ENCODE results near the gene METTL25. TPM values are rescaled to one million over a fixed set of nuclear protein-coding genes. Genes with fewer than 3 reads are reported as not detected.

Gene METTL25
- total RNA-seq, 1 experiment from 2014 or later = 5.1 TPM

DNA sequence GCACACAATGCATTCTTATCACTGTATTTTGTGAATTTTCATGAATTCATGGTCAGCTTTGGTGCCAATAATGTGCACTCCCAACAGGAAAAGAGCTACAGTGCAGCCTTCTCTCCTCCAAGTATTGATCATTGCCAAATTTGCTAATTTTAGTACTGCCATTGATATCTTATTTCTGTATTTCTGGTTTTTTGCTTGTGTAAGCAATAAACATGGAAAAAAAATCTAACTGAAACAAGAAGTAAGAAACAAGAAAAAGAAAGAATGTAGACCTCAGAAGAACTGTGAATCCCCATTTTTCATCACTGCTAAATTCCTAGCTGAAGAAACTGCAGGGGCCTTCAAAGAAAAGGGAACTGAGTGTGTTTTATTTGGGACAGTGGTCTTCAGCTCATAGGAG, 161.2 kb downstream of the METTL25 start:
- no TSS peak for BruUV-seq (replicated peaks)

DNA sequence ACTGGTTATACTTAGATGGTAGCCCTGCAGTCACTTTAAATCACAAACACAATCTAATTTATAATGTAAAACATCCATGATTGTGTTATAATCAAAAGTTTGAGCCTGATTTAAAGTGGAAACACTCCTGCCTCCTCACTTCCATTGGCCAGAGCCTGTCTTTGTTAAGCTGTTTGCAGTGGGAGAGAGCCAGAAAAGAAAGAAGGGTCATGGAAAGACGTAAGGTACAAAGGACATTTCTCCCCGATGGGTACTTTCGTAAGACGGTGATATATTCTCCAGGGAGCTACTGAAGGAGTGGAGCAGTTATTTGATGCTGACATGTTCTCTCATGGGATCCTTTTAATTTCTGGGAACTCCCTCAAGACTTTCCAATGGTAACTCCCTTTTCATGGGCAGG, 164.0 kb downstream of the METTL25 start:
- no TSS peak for BruUV-seq (replicated peaks)
- TF ChIP-seq EZH2 (IDR thresholded peaks at IDR 0.05; ENCODE audit: low read length, unreplicated experiment) = no peak
- TF ChIP-seq, protein P1, sequence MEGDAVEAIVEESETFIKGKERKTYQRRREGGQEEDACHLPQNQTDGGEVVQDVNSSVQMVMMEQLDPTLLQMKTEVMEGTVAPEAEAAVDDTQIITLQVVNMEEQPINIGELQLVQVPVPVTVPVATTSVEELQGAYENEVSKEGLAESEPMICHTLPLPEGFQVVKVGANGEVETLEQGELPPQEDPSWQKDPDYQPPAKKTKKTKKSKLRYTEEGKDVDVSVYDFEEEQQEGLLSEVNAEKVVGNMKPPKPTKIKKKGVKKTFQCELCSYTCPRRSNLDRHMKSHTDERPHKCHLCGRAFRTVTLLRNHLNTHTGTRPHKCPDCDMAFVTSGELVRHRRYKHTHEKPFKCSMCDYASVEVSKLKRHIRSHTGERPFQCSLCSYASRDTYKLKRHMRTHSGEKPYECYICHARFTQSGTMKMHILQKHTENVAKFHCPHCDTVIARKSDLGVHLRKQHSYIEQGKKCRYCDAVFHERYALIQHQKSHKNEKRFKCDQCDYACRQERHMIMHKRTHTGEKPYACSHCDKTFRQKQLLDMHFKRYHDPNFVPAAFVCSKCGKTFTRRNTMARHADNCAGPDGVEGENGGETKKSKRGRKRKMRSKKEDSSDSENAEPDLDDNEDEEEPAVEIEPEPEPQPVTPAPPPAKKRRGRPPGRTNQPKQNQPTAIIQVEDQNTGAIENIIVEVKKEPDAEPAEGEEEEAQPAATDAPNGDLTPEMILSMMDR (conservative IDR thresholded peaks at IDR 0.05; ENCODE audit: low read depth, low read length) = no peak
- CTCF ChIA-PET = no interaction called here

More for the DNA sequence above, 161.2 kb downstream of the METTL25 start:
- Histone ChIP-seq H3K36me3 (ENCODE audit: low read depth, low read length) (no peaks in the 10 kb centered on the region), H3K27me3 (ENCODE audit: low read length) (no peaks in the 10 kb centered on the region), H4K20me1 (ENCODE audit: low read length) (no peaks in the 10 kb centered on the region), H3K27ac (ENCODE audit: low read length) (no peak overlapping the region), H3K79me2 (ENCODE audit: low read length) (no peaks in the 10 kb centered on the region), H3F3A (ENCODE audit: low read length, unreplicated experiment) (no peaks in the 10 kb centered on the region), H3K4me2 (ENCODE audit: low read length) (no peak overlapping the region), H3K9ac (ENCODE audit: low read length) (no peak overlapping the region), H3K4me3 (ENCODE audit: low read length) (no peak overlapping the region), H3K4me1 (ENCODE audit: insufficient read depth, low read length) (no peaks in the 10 kb centered on the region), H2AFZ (ENCODE audit: low read length) (no peak overlapping the region), H3K9me2 (replicated peaks; ENCODE audit: low read length) (no peaks in the 10 kb centered on the region), H3K9me3 (ENCODE audit: low read length) (no peaks in the 10 kb centered on the region)
- TF ChIP-seq EZH2phosphoT487 (IDR thresholded peaks at IDR 0.05; ENCODE audit: borderline replicate concordance, low read length) = no peak
- TF ChIP-seq, protein P1 (conservative IDR thresholded peaks at IDR 0.05; ENCODE audit: low read depth, low read length) = no peak
- TF ChIP-seq EZH2 (IDR thresholded peaks at IDR 0.05; ENCODE audit: low read length, unreplicated experiment) = no peak
- ATAC-seq (no peak), DNase-seq (no peak)
- intact Hi-C loops (cut with micrococcal nuclease) = no loop called here
- CTCF ChIA-PET = no interaction called here
- POLR2A ChIA-PET (ENCODE audit: unreplicated experiment) = no interaction called here

DNA sequence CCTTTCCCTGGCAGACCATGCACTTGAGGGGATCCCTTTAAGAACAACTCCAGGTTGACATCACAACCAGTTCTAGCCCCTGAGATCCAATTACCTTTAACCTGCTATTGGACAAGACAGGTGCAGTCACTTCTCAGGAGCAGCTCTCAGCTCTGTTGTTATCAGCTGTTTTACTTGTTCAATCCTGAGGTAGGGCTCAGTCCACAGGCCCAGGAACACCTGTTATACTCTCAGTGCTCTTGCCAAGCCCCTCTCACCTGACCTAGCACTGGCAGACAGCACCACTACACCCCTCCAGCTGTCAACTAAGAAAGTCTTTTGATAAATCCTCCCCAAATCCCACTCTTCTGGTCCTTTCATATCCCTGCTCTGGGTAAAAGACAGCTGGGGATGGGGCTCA, 164.4 kb downstream of the METTL25 start:
- Histone ChIP-seq H3K4me3 (ENCODE audit: low read length) (no peak overlapping the region), H4K20me1 (ENCODE audit: low read length) (no peaks in the 10 kb centered on the region), H3K4me2 (ENCODE audit: low read length) (no peak overlapping the region), H3K27me3 (ENCODE audit: low read length) (no peaks in the 10 kb centered on the region), H3K9me3 (ENCODE audit: low read length) (no peaks in the 10 kb centered on the region), H2AFZ (ENCODE audit: low read length) (no peak overlapping the region), H3K9me2 (replicated peaks; ENCODE audit: low read length) (no peaks in the 10 kb centered on the region), H3K27ac (ENCODE audit: low read length) (no peak overlapping the region), H3K79me2 (ENCODE audit: low read length) (no peaks in the 10 kb centered on the region), H3K4me1 (ENCODE audit: insufficient read depth, low read length) (no peaks in the 10 kb centered on the region), H3F3A (ENCODE audit: low read length, unreplicated experiment) (no peaks in the 10 kb centered on the region), H3K36me3 (ENCODE audit: low read depth, low read length) (no peaks in the 10 kb centered on the region; the same call in 1 of the 2 replicates), H3K9ac (ENCODE audit: low read length) (no peak overlapping the region)
- POLR2A ChIA-PET (ENCODE audit: unreplicated experiment) = no interaction called here
- intact Hi-C loops (cut with micrococcal nuclease) = no loop called here
- CTCF ChIA-PET = no interaction called here
- TF ChIP-seq, protein P1 (conservative IDR thresholded peaks at IDR 0.05; ENCODE audit: low read depth, low read length) = no peak
- TF ChIP-seq EZH2 (IDR thresholded peaks at IDR 0.05; ENCODE audit: low read length, unreplicated experiment) = no peak
- TF ChIP-seq EZH2phosphoT487 (IDR thresholded peaks at IDR 0.05; ENCODE audit: borderline replicate concordance, low read length) = no peak
- DNase-seq = no peak
- no peak for ATAC-seq
- no TSS peak for BruUV-seq (replicated peaks)

More for the DNA sequence above, 164.0 kb downstream of the METTL25 start:
- H3K27me3 ChIP-seq (ENCODE audit: low read length) = no peaks in the 10 kb centered on the region
- H3F3A ChIP-seq (ENCODE audit: low read length, unreplicated experiment) = no peaks in the 10 kb centered on the region
- H3K4me2 ChIP-seq (ENCODE audit: low read length) = no peak overlapping the region
- no peak overlapping the region for H3K27ac ChIP-seq (ENCODE audit: low read length)
- H3K4me1 ChIP-seq (ENCODE audit: insufficient read depth, low read length) = no peaks in the 10 kb centered on the region
- no peak for ATAC-seq
- no peak overlapping the region for H2AFZ ChIP-seq (ENCODE audit: low read length)
- intact Hi-C loops (cut with micrococcal nuclease) = no loop called here
- no peaks in the 10 kb centered on the region for H3K79me2 ChIP-seq (ENCODE audit: low read length)
- no peak for DNase-seq
- no peak overlapping the region for H3K4me3 ChIP-seq (ENCODE audit: low read length)
- no peaks in the 10 kb centered on the region; the same call in 1 of the 2 replicates for H3K36me3 ChIP-seq (ENCODE audit: low read depth, low read length)
- no peaks in the 10 kb centered on the region for H3K9me3 ChIP-seq (ENCODE audit: low read length)
- no peak overlapping the region for H3K9ac ChIP-seq (ENCODE audit: low read length)
- H3K9me2 ChIP-seq (replicated peaks; ENCODE audit: low read length) = no peaks in the 10 kb centered on the region
- no peaks in the 10 kb centered on the region for H4K20me1 ChIP-seq (ENCODE audit: low read length)
- POLR2A ChIA-PET (ENCODE audit: unreplicated experiment) = no interaction called here
